Calu3 (cell line): ENCODE results near the gene DROSHA. TPM values are rescaled to one million over a fixed set of nuclear protein-coding genes. Genes with fewer than 3 reads are reported as not detected.

Experiments used
- BruUV-seq: library from RNA; stranded (reverse); fragments of 400-500 nt; replicated peaks from 2 replicates; lab custom pipeline; 2021; lab: Mats Ljungman, UMichigan
- CTCF ChIA-PET: fragments of 300-600 bp; sonication (Branson Sonifier 250); formaldehyde crosslinking; loops from one replicate; lab custom pipeline; 2022; ENCODE audit warnings: antibody characterized with exemption; lab: Charles Lee
- DNase-seq: peaks from one replicate; pipeline ENCODE4 v3.0.0; 2022
- H3K27ac Mint-ChIP-seq: one replicate; pipeline ENCODE4 v1.8.0; 2022; ENCODE audit warnings: mixed read lengths; ENCODE audit not compliant: unreplicated experiment
- H3K27me3 Mint-ChIP-seq: one replicate; pipeline ENCODE4 v1.8.0; 2022; ENCODE audit warnings: mixed read lengths; ENCODE audit not compliant: unreplicated experiment
- H3K36me3 Mint-ChIP-seq: one replicate; pipeline ENCODE4 v1.8.0; 2022; ENCODE audit warnings: mild to moderate bottlenecking, moderate library complexity, mixed read lengths; ENCODE audit not compliant: insufficient read depth, unreplicated experiment
- H3K4me1 Mint-ChIP-seq: one replicate; pipeline ENCODE4 v1.8.0; 2022; ENCODE audit warnings: mild to moderate bottlenecking, low read depth, mixed read lengths; ENCODE audit not compliant: unreplicated experiment
- H3K4me3 Mint-ChIP-seq: one replicate; pipeline ENCODE4 v1.8.0; 2022; ENCODE audit warnings: mild to moderate bottlenecking, low read depth, moderate library complexity, mixed read lengths; ENCODE audit not compliant: unreplicated experiment
- H3K9me3 Mint-ChIP-seq: one replicate; pipeline ENCODE4 v1.8.0; 2022; ENCODE audit warnings: low read depth, mixed read lengths; ENCODE audit not compliant: unreplicated experiment
- intact Hi-C: fragments of 100-400 bp; cut with micrococcal nuclease; formaldehyde crosslinking; loops from one replicate; pipeline ENCODE4 v1.10.0; 2022; ENCODE audit not compliant: unreplicated experiment
- total RNA-seq: library from RNA; stranded (reverse); gene quantifications from 2 replicates; pipeline ENCODE4 v1.2.3, GENCODE V29; 2022
- TF ChIP-seq, protein P1 (sequence below): fragments of 200-600 bp; IDR thresholded peaks from one replicate; pipeline ENCODE4 v1.8.0; 2022; ENCODE audit warnings: antibody characterized with exemption; ENCODE audit not compliant: unreplicated experiment

The DROSHA gene
- total RNA-seq, 1 experiment from 2014 or later: 72.5 TPM

DNA sequence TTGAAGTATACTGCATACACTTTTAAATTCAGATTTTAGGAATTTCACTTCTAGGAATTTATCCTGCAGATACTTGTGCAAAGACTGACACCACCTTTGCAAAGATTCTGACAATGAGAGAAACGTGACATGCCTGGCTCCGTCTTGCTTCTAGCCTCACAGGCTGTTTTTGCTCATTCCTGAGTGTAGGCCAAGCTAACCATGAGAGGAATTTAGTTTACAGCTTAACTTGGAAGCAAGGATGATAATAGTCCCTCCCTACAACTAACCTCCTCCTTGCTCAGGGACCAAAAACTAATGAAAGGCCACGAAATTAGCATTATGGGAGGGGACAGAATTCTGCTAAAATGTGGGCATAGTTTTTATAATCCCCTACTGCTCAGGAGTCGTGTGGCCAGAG lies 31.3 kb upstream of the DROSHA start:
- H3K4me1 Mint-ChIP-seq: no peaks in the 10 kb centered on the region
- H3K27ac Mint-ChIP-seq: no peak overlapping the region
- CTCF ChIA-PET: no interaction called here
- peaks cover 6% of the 10 kb centered on the region for H3K9me3 Mint-ChIP-seq
- TF ChIP-seq, protein P1, sequence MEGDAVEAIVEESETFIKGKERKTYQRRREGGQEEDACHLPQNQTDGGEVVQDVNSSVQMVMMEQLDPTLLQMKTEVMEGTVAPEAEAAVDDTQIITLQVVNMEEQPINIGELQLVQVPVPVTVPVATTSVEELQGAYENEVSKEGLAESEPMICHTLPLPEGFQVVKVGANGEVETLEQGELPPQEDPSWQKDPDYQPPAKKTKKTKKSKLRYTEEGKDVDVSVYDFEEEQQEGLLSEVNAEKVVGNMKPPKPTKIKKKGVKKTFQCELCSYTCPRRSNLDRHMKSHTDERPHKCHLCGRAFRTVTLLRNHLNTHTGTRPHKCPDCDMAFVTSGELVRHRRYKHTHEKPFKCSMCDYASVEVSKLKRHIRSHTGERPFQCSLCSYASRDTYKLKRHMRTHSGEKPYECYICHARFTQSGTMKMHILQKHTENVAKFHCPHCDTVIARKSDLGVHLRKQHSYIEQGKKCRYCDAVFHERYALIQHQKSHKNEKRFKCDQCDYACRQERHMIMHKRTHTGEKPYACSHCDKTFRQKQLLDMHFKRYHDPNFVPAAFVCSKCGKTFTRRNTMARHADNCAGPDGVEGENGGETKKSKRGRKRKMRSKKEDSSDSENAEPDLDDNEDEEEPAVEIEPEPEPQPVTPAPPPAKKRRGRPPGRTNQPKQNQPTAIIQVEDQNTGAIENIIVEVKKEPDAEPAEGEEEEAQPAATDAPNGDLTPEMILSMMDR: no peak
- intact Hi-C loops: no loop called here
- no peak for DNase-seq
- H3K27me3 Mint-ChIP-seq: no peaks in the 10 kb centered on the region
- no peaks in the 10 kb centered on the region for H3K36me3 Mint-ChIP-seq
- no TSS peak for BruUV-seq
- no peak overlapping the region for H3K4me3 Mint-ChIP-seq

DNA sequence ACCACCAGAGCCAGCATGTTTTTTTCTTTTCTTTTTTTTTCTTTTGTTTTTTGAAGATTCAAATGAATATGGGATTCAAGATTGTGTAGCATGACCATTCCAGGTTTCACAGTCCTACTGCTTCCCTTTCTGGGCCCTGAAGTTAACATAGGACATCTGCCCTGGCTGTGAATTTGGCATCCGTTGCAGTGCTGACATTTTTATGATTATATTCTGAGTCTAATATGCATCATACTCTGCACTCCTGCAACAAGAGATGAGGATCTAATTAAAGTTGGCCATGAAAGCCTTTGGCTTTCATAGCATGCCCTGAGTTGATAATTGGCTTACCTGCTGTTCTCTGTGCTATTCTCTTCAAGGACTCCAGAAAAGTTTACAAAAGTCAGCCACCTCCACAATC lies 30.1 kb upstream of the DROSHA start:
- CTCF ChIA-PET: no interaction called here
- peaks cover 6% of the 10 kb centered on the region for H3K9me3 Mint-ChIP-seq
- no peak overlapping the region for H3K4me3 Mint-ChIP-seq
- no peaks in the 10 kb centered on the region for H3K27me3 Mint-ChIP-seq
- H3K36me3 Mint-ChIP-seq: peaks cover 4% of the 10 kb centered on the region
- TF ChIP-seq, protein P1: no peak
- no peaks in the 10 kb centered on the region for H3K4me1 Mint-ChIP-seq
- no peak overlapping the region for H3K27ac Mint-ChIP-seq
- intact Hi-C loops: no loop called here
- no peak for DNase-seq
- no TSS peak for BruUV-seq

DNA sequence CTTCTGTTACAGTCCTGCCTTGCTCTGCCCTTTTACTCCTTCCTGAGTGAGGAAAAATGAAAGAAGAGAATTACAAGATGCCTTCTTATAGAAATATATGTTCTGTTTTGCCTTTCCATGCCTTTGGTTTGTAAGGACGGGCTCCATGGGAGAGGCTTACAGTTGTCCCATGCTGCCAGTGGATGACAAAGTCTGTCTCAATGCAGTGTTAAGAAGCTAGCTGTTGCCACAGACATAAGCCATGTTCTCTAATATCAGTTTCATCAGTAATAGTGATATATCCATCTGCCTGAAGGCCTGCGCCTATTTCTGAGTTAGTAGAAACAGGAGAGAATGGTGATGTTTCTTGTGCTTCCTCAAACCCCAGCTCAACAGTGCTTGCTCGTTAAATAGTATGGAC lies 28.0 kb upstream of the DROSHA start:
- Mint-ChIP-seq H3K27me3 (no peaks in the 10 kb centered on the region), H3K4me1 (no peaks in the 10 kb centered on the region), H3K27ac (no peak overlapping the region), H3K36me3 (peaks cover 14% of the 10 kb centered on the region), H3K9me3 (peaks cover 2% of the 10 kb centered on the region), H3K4me3 (no peak overlapping the region)
- intact Hi-C loops: no loop called here
- BruUV-seq: TSS peak; percentile 19
- no peak for DNase-seq
- CTCF ChIA-PET: no interaction called here
- TF ChIP-seq, protein P1: no peak

DNA sequence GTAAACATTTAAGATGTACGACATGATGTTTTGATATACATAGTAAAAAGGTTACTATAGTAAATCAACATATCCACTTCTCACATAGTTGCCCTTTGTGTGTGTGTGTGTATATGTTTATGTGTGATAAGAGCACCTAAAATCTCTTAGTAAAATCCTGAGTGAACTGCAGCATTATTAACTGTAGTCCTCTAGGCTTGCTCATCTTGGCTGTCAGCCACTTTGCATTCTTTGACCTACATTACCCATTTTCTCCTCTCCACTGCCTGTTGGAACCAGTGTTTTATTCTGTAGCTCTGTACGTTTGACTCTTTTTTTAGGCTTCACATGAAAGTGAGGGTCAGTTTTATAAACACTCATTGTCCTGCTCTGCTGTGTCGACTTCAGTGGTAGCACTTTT lies 24.6 kb upstream of the DROSHA start:
- BruUV-seq: no TSS peak
- no peak overlapping the region for H3K27ac Mint-ChIP-seq
- peaks cover 14% of the 10 kb centered on the region for H3K36me3 Mint-ChIP-seq
- TF ChIP-seq, protein P1: no peak
- no peaks in the 10 kb centered on the region for H3K4me1 Mint-ChIP-seq
- CTCF ChIA-PET: interaction anchor here (0.6 kb wide), 1 partner anchor 16 kb away, joined by 4 read pairs; no protein-coding TSS in a partner anchor
- H3K4me3 Mint-ChIP-seq: no peak overlapping the region
- no peaks in the 10 kb centered on the region for H3K9me3 Mint-ChIP-seq
- DNase-seq: no peak
- intact Hi-C loops: no loop called here
- H3K27me3 Mint-ChIP-seq: no peaks in the 10 kb centered on the region
